Measurements from ENCODE around the gene ELMO1. TPM values are rescaled to one million over a fixed set of nuclear protein-coding genes. Genes with fewer than 3 reads are reported as not detected.

The ELMO1 gene
- total RNA-seq, 1 donor: under 0.01 TPM

GRCh38 chr7:37330775-37331174 is 117.9 kb downstream of the ELMO1 start:
- no peak overlapping the region for H3K4me3 ChIP-seq (ENCODE audit: low read depth, low read length)
- DNase-seq (ENCODE audit: low read depth): no peak
- TF ChIP-seq, protein P1, sequence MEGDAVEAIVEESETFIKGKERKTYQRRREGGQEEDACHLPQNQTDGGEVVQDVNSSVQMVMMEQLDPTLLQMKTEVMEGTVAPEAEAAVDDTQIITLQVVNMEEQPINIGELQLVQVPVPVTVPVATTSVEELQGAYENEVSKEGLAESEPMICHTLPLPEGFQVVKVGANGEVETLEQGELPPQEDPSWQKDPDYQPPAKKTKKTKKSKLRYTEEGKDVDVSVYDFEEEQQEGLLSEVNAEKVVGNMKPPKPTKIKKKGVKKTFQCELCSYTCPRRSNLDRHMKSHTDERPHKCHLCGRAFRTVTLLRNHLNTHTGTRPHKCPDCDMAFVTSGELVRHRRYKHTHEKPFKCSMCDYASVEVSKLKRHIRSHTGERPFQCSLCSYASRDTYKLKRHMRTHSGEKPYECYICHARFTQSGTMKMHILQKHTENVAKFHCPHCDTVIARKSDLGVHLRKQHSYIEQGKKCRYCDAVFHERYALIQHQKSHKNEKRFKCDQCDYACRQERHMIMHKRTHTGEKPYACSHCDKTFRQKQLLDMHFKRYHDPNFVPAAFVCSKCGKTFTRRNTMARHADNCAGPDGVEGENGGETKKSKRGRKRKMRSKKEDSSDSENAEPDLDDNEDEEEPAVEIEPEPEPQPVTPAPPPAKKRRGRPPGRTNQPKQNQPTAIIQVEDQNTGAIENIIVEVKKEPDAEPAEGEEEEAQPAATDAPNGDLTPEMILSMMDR (IDR thresholded peaks at IDR 0.05; ENCODE audit: insufficient read depth, low read depth, low read length): no peak

- TF ChIP-seq, protein P1 (IDR thresholded peaks at IDR 0.05; ENCODE audit: insufficient read depth, low read depth, low read length): no peak
- DNase-seq (ENCODE audit: low read depth): no peak
- no peak overlapping the region for H3K4me3 ChIP-seq (ENCODE audit: low read depth, low read length)
Measured at GRCh38 chr7:37329940-37330339, 118.7 kb downstream of the ELMO1 start.

GRCh38 chr7:37327288-37327687 is 121.4 kb downstream of the ELMO1 start:
- no peak for DNase-seq (ENCODE audit: low read depth)
- TF ChIP-seq, protein P1 (IDR thresholded peaks at IDR 0.05; ENCODE audit: insufficient read depth, low read depth, low read length): no peak
- H3K4me3 ChIP-seq (ENCODE audit: low read depth, low read length): no peak overlapping the region

DNA sequence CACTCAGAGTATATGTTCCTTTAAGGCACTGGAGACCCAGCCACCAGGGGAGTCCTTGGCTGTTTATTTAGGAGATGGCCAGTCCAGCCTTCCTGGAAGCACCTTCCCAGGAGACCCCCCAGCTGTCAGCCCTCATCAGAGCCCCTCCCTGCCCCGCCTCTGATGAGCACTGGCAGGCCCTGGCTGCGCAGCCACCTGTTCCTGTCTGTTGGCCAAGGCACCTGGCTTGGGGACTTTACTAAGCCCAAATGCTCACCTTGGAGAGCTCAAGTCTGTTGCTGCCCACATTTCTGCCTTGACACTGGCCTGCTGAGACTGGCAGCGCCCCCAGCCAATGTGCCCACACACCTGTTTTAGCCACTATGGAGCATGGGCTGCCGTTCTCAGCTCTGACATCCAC is 124.7 kb downstream of the ELMO1 start:
- no peak for DNase-seq (ENCODE audit: low read depth)
- TF ChIP-seq, protein P1 (IDR thresholded peaks at IDR 0.05; ENCODE audit: insufficient read depth, low read depth, low read length): no peak
- H3K4me3 ChIP-seq (ENCODE audit: low read depth, low read length): no peak overlapping the region

DNA sequence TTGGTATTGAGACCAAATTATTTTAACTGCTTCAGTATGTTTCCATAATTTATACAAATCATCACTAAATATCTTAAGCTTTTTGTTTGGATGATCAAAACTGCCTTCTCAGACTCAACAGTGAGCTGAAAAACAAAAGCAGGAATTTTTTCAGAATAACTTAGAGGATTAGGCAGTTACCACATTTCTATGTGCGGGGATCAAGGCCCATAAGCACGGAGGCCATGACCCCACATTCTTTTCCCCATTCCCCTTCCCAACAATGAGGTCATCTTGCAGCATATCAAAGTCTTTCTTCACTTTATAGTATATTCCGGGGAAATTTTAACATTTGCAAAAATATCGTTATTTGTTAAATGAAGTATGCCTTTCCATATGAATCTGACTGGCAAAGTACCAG is 125.8 kb downstream of the ELMO1 start:
- no peak for DNase-seq (ENCODE audit: low read depth)
- TF ChIP-seq, protein P1 (IDR thresholded peaks at IDR 0.05; ENCODE audit: insufficient read depth, low read depth, low read length): no peak
- H3K4me3 ChIP-seq (ENCODE audit: low read depth, low read length): no peak overlapping the region

- TF ChIP-seq, protein P1 (IDR thresholded peaks at IDR 0.05; ENCODE audit: insufficient read depth, low read depth, low read length): no peak
- no peak for DNase-seq (ENCODE audit: low read depth)
Measured at GRCh38 chr7:37320848-37321468, 127.7 kb downstream of the ELMO1 start.

More at GRCh38 chr7:37320848-37321468, 127.7 kb downstream of the ELMO1 start:
- no peak overlapping the region for H3K4me3 ChIP-seq (ENCODE audit: low read depth, low read length)

All from fibroblast of villous mesenchyme (primary cell).